ENCODE data around the gene CRYGD. TPM values are rescaled to one million over a fixed set of nuclear protein-coding genes. Genes with fewer than 3 reads are reported as not detected.

CRYGD gene
- total RNA-seq (2022; extraction: Qiagen RNA extraction), result not detected in 5 replicates

GRCh38 chr2:208124013-208124715 lies at the start of gene CRYGD:
TSS of gene CRYGD (minus strand) at chr2:208124524. CDS start at chr2:208124473, 51 bp downstream.

GRCh38 chr2:208163489-208163888 lies 39.2 kb upstream of the CRYGD start, which contains the start of gene CRYGA:
TSS of gene CRYGA (minus strand) at chr2:208163589. CDS start at chr2:208163556, 33 bp downstream.

GRCh38 chr2:208146006-208146405 lies 21.7 kb upstream of the CRYGD start, which contains the start of gene CRYGB:
TSS of gene CRYGB (minus strand) at chr2:208146158. CDS start at chr2:208146120, 38 bp downstream.

GRCh38 chr2:208129744-208130711 lies 5.7 kb upstream of the CRYGD start, which contains the start of gene CRYGC:
TSS of gene CRYGC (minus strand) at chr2:208129828. CDS start at chr2:208129792, 36 bp downstream.

Other genes starting within 250 kb of the CRYGD start
- gene PLEKHM3, start 99.0 kb downstream of the CRYGD start, total RNA-seq (2022; extraction: Qiagen RNA extraction), result 2.1 to 3.3 TPM (median 2.3 TPM) in 5 replicates
- gene CRYGC, start 5.3 kb upstream of the CRYGD start, total RNA-seq (2022; extraction: Qiagen RNA extraction), result not detected in 5 replicates
- gene CRYGB, start 21.6 kb upstream of the CRYGD start, total RNA-seq (2022; extraction: Qiagen RNA extraction), result not detected in 5 replicates
- not detected in 5 replicates for gene CRYGA, start 39.1 kb upstream of the CRYGD start, total RNA-seq (2022; extraction: Qiagen RNA extraction)
- gene C2orf80, start 65.5 kb upstream of the CRYGD start, total RNA-seq (2022; extraction: Qiagen RNA extraction), result not detected in 5 replicates
- gene IDH1, start 130.5 kb upstream of the CRYGD start, total RNA-seq (2022; extraction: Qiagen RNA extraction), result 77.3 to 83.2 TPM (median 82.3 TPM) in 5 replicates
- 4.7 to 7.6 TPM (median 6.9 TPM) in 5 replicates for gene PIKFYVE, start 141.7 kb upstream of the CRYGD start, total RNA-seq (2022; extraction: Qiagen RNA extraction)